Raji (cell line): ENCODE data around the gene TOR4A.

Experiments
- POLR2A ChIP-seq: IDR thresholded peaks from 2 replicates; pipeline ENCODE4 v1.6.1; 2011; ENCODE audit warnings: low read depth, low read length, control low read depth; ENCODE audit not compliant: insufficient read depth

TOR4A gene

DNA sequence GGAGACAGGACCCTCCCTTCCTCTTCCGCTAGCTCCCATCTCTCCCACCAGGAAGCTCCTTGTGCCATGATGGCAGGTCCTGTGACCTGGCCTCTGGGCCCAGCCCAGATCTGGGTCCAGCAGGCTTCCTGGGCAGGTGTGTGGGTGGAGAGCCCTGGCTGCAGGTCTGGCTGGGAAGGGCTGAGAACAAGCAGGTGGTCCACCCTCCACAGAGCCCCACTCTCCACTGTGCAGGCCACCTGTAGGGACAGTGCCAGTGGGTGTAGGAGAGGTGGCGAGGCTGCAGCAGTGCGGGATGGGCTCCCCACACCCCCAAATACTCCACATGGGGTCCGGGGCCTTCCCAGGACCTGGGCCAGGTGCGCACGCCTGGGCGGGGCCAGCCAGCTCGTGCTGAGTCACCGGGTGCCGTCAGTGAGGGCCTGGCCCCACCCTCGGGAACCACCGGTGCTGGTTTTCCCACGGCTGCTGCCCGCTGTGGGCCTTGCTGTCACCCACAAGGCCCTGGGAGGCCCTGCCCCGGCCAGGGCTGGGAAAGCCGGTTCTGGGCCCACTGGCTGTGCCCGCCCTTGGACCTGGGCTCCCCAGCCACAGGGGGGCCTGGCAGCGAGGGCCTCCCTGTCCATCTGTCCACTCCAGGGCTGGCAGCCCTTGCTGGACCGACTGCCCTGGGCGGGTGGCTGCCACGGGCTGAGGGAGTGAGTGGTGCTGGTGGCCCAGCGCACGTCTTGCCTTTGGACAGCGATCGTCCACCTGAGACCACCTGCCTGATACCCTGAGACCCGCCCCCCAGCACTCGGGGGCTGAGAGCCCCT, 33.9 kb downstream of the TOR4A start:
- no peak for TF ChIP-seq POLR2A

GRCh38 chr9:137311986-137312851, 34.7 kb downstream of the TOR4A start:
- TF ChIP-seq POLR2A = no peak

- TF ChIP-seq POLR2A = no peak
These were observed 35.4 kb downstream of the TOR4A start for GRCh38 chr9:137312852-137313325.

DNA sequence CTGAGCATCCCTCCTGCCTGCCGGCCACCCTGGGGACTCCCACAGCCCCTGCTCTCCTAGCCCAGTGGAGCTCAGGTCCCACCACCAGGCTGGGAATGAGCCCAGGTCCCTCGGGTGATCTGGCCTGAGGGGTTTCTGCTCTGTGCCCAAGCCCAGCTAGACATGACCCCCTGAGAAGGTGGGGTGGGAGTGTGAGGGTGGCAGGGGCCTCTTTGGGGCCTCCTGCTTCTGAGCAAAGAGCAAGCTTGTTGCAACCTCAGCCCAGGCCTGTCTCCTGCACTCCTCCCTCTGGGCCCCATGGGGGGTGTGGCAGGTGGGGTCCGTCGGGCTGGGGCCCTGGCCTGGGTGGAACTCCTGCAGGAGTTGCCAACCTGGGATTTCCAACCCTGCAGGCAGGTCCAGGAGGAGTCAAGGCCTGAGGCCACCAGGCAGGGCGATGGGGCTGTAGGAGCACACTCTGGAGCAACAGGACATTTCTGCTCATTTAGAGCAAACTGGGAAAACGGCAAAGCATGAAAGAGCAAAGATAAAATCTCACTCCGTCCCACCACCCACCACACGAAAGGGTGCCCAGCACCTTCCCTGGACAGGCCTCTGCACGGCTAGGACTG, 35.9 kb downstream of the TOR4A start:
- TF ChIP-seq POLR2A = no peak

DNA sequence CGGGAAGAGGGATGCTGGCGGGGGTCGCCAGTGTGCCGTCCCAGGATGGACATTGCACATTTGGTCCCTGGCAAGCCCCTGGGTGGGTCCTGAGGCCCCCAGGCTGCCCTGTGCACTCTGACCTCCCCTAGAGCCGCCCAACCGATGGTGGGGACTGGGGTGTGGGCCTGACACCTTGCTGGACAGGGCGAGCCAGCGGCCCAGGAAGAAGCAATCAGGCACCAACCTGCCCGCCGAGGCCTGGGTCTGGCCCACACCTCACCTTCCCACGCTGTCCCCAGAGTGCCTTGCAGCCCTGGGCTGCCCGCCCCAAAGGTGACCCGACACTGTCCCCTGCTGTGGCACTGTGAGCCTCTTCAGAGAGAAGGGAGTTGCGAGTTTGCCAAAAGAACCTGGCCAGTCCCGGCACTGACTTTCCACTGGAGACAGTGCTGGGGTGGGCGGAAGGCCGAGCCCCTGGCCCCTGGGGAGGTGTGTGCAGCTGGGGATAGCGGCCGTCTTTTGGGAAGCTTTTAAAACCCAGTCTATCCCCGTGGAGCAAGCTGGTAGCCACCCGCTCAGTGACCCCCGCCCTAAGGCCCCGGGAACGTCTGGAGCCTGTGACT, 36.5 kb downstream of the TOR4A start:
- TF ChIP-seq POLR2A = no peak

GRCh38 chr9:137314561-137315560, 37.3 kb downstream of the TOR4A start:
- TF ChIP-seq POLR2A = no peak

DNA sequence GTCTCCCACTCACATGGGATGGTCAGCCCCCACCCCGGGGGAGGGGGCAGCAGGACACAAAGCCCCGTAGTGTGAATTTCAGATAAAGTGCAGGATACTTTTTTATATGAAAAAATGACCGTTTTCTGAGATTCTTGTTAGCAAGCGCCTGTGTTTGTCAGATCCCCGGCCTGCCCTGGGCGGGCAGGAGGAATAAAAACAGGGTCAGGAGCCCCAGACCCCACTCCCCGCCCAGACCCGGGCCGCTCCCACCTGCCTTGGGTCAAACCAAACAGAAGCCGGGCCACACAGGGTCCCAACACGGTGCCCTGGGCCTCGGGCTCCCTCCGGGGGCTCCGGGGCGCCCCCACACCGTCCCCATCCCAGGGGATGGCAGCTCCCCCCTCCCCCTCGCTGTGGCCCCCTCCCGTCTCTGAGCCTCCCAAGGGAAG, 38.1 kb downstream of the TOR4A start:
- no peak for TF ChIP-seq POLR2A

- TF ChIP-seq POLR2A = no peak
These were observed 38.8 kb downstream of the TOR4A start for GRCh38 chr9:137316012-137316981.

- no peak for TF ChIP-seq POLR2A
These were observed 39.6 kb downstream of the TOR4A start for GRCh38 chr9:137317021-137317717.

DNA sequence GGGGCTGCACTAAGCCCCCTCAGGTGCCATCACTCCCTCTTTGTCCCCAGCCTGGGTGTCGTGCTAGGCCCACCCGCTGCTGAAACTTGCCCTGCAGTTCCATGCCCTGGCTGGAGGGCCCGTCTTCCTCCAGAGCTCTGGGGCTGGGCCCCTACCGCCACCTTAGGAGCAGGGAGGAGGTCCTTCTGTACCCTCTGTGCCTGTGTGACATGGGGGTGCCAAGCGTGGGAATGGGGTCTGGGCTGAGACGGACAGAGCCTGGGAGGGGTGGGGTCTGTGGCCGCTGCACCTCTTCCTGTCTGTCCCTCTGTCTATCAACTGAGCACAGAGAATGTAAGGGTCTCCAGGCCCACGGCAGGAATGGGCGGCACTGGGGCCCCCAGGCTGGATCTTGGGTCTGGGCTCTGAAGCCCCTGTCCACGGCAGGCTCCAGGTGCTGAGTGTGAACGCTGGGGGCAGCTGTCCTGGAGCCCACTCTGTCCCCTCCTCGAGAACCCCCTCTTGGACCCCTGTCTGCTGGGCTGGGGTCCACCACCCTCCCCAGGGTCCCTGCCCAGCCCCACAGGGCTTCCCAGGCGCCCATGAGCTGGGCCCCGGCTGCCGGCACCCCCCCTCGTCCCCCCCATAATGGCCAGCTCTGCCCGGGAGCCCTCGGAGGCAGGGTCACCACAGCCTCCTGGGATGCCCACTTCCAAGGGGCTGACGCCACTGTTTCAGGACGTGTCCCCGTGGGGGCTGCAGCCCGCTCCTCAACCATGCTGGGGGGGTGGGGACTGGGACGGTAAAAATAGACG, 40.4 kb downstream of the TOR4A start:
- TF ChIP-seq POLR2A = no peak

DNA sequence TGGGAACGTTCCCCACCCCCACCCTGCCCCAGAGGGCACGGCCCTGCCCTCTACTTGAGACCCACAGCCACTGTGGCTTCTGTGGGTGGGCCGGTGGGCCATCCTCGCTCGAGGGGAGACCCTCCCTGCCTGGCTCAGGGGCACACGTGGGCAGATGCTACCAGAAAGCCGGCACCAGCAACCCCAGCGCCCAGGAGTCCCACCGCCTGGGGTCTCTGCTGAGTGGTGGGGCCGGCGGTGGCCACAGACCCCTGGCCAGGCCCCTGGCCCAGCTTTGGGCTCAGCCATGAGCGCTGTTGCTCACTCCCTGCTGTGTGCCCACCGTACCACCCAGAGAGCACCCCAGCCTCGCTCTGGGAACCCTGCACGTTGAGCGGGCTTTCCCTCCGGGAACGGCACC, 41.1 kb downstream of the TOR4A start:
- no peak for TF ChIP-seq POLR2A
